ENCODE measurements around the gene SATL1. TPM values are rescaled to one million over a fixed set of nuclear protein-coding genes. Genes with fewer than 3 reads are reported as not detected.

Gene SATL1
- total RNA-seq, 2 experiments from 2014 or later = not detected

GRCh38 chrX:85203461-85203970 is 40.1 kb downstream of the SATL1 start:
- DNase-seq (no peak), ATAC-seq (ENCODE audit: poor library complexity) (no peak)
- Mint-ChIP-seq H3K27ac (no peak overlapping the region), H3K27me3 (no peaks in the 10 kb centered on the region), H3K9me3 (no peaks in the 10 kb centered on the region), H3K4me1 (ENCODE audit: low read depth) (no peaks in the 10 kb centered on the region), H3K36me3 (ENCODE audit: low read depth) (no peaks in the 10 kb centered on the region), H3K4me3 (no peak overlapping the region)
- POLR2A ChIA-PET = no interaction called here
- TF ChIP-seq, protein P1, sequence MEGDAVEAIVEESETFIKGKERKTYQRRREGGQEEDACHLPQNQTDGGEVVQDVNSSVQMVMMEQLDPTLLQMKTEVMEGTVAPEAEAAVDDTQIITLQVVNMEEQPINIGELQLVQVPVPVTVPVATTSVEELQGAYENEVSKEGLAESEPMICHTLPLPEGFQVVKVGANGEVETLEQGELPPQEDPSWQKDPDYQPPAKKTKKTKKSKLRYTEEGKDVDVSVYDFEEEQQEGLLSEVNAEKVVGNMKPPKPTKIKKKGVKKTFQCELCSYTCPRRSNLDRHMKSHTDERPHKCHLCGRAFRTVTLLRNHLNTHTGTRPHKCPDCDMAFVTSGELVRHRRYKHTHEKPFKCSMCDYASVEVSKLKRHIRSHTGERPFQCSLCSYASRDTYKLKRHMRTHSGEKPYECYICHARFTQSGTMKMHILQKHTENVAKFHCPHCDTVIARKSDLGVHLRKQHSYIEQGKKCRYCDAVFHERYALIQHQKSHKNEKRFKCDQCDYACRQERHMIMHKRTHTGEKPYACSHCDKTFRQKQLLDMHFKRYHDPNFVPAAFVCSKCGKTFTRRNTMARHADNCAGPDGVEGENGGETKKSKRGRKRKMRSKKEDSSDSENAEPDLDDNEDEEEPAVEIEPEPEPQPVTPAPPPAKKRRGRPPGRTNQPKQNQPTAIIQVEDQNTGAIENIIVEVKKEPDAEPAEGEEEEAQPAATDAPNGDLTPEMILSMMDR (IDR thresholded peaks at IDR 0.05) = no peak
- Histone ChIP-seq H3K27ac (ENCODE audit: low read depth in 1 of 2, low read length in 2 of 2) (no peak overlapping the region), H3K9me3 (ENCODE audit: control insufficient read depth in 1 of 2, insufficient read depth in 1 of 2, low read length in 2 of 2) (peaks cover 0 to 10% of the 10 kb centered on the region in 2 experiments), H3K4me1 (ENCODE audit: insufficient read depth, low read length) (no peaks in the 10 kb centered on the region), H3K36me3 (ENCODE audit: insufficient read depth, low read length) (no peaks in the 10 kb centered on the region), H3K27me3 (ENCODE audit: control insufficient read depth in 1 of 2, insufficient read depth in 2 of 2, low read length in 2 of 2) (no peaks in the 10 kb centered on the region), H3K4me3 (ENCODE audit: low read length) (no peak overlapping the region)
- intact Hi-C loops (cut with DNase I, micrococcal nuclease) = no loop called here
- CTCF ChIA-PET = no interaction called here

DNA sequence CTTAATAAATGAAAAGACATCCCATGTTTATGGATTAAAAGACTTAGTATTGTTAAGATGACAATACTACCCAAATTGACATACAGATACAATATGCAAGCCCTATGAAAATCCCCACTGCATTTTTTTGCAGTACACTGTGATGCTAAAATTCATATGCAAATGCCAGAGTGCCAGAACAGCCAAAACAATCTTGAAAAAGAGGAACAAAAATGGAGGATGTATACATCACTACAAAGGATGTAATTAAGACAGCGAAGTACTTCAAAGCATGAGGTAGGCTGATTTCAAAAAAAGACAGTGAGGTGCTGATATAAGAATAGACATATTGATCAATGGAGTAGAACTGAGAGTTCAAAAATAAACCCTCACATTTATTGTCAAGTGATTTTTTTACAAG is 47.3 kb downstream of the SATL1 start:
- ChIA-PET CTCF (no interaction called here), POLR2A (no interaction called here)
- Histone ChIP-seq H3K27ac (ENCODE audit: low read depth in 1 of 2, low read length in 2 of 2) (no peak overlapping the region), H3K4me3 (ENCODE audit: low read length) (no peak overlapping the region), H3K36me3 (ENCODE audit: insufficient read depth, low read length) (no peaks in the 10 kb centered on the region), H3K4me1 (ENCODE audit: insufficient read depth, low read length) (no peaks in the 10 kb centered on the region), H3K27me3 (ENCODE audit: control insufficient read depth in 1 of 2, insufficient read depth in 2 of 2, low read length in 2 of 2) (no peaks in the 10 kb centered on the region), H3K9me3 (ENCODE audit: control insufficient read depth in 1 of 2, insufficient read depth in 1 of 2, low read length in 2 of 2) (no peaks in the 10 kb centered on the region)
- no peaks in the 10 kb centered on the region for H3K27me3 Mint-ChIP-seq
- H3K4me3 Mint-ChIP-seq = no peak overlapping the region
- TF ChIP-seq, protein P1 (IDR thresholded peaks at IDR 0.05) = no peak
- no peak overlapping the region for H3K27ac Mint-ChIP-seq
- no peaks in the 10 kb centered on the region for H3K4me1 Mint-ChIP-seq (ENCODE audit: low read depth)
- H3K9me3 Mint-ChIP-seq = peaks cover 5% of the 10 kb centered on the region
- no peaks in the 10 kb centered on the region for H3K36me3 Mint-ChIP-seq (ENCODE audit: low read depth)
- intact Hi-C loops (cut with DNase I, micrococcal nuclease) = no loop called here
- DNase-seq (no peak), ATAC-seq (ENCODE audit: poor library complexity) (no peak)

GRCh38 chrX:85159644-85160043 is 83.9 kb downstream of the SATL1 start:
- no peak overlapping the region for H3K27ac ChIP-seq (ENCODE audit: low read depth in 1 of 2, low read length in 2 of 2)
- Mint-ChIP-seq H3K36me3 (ENCODE audit: low read depth) (no peaks in the 10 kb centered on the region), H3K9me3 (no peaks in the 10 kb centered on the region), H3K27ac (no peak overlapping the region), H3K27me3 (no peaks in the 10 kb centered on the region), H3K4me1 (ENCODE audit: low read depth) (no peaks in the 10 kb centered on the region), H3K4me3 (no peak overlapping the region)
- ChIA-PET POLR2A (no interaction called here), CTCF (no interaction called here)
- DNase-seq = no peak
- peaks cover 0 to 2% of the 10 kb centered on the region in 2 experiments for H3K9me3 ChIP-seq (ENCODE audit: control insufficient read depth in 1 of 2, insufficient read depth in 1 of 2, low read length in 2 of 2)
- TF ChIP-seq, protein P1 (IDR thresholded peaks at IDR 0.05) = no peak
- no peaks in the 10 kb centered on the region for H3K4me1 ChIP-seq (ENCODE audit: insufficient read depth, low read length)
- H3K4me3 ChIP-seq (ENCODE audit: low read length) = no peak overlapping the region
- intact Hi-C loops (cut with DNase I, micrococcal nuclease) = no loop called here
- H3K27me3 ChIP-seq (ENCODE audit: control insufficient read depth in 1 of 2, insufficient read depth in 2 of 2, low read length in 2 of 2) = no peaks in the 10 kb centered on the region
- H3K36me3 ChIP-seq (ENCODE audit: insufficient read depth, low read length) = no peaks in the 10 kb centered on the region
- no peak for ATAC-seq (ENCODE audit: poor library complexity)

Measured in CD4-positive, alpha-beta T cell (primary cell).